ENCODE measurements around the gene IKZF4. TPM values are rescaled to one million over a fixed set of nuclear protein-coding genes. Genes with fewer than 3 reads are reported as not detected.
"Not testable (repeated sequence)": the region's sequence is repeated elsewhere in the genome, so short reads cannot be mapped to it uniquely, and the experiment has no call there.

Gene IKZF4
- polyA plus RNA-seq, 1 experiment = 3.9 TPM

- Histone ChIP-seq H3K4me3 (ENCODE audit: low read depth, low read length) (peak within 1 kb of the TSS; percentile 94), H3K27me3 (ENCODE audit: control insufficient read depth, insufficient read depth, low read length) (no peaks in the 10 kb centered on the region), H3K27ac (ENCODE audit: low read depth, low read length) (peak within 1 kb of the TSS; percentile 87), H3K9me3 (ENCODE audit: control insufficient read depth, insufficient read depth, low read length) (peaks cover 4% of the 10 kb centered on the region; the same call in 1 of the 2 replicates)
- TF ChIP-seq, protein P1, sequence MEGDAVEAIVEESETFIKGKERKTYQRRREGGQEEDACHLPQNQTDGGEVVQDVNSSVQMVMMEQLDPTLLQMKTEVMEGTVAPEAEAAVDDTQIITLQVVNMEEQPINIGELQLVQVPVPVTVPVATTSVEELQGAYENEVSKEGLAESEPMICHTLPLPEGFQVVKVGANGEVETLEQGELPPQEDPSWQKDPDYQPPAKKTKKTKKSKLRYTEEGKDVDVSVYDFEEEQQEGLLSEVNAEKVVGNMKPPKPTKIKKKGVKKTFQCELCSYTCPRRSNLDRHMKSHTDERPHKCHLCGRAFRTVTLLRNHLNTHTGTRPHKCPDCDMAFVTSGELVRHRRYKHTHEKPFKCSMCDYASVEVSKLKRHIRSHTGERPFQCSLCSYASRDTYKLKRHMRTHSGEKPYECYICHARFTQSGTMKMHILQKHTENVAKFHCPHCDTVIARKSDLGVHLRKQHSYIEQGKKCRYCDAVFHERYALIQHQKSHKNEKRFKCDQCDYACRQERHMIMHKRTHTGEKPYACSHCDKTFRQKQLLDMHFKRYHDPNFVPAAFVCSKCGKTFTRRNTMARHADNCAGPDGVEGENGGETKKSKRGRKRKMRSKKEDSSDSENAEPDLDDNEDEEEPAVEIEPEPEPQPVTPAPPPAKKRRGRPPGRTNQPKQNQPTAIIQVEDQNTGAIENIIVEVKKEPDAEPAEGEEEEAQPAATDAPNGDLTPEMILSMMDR (IDR thresholded peaks at IDR 0.05; ENCODE audit: low read depth, low read length) = peak; percentile 29; the same call in 1 of the 2 replicates
- CTCF ChIA-PET = interaction anchor here (0.7 to 2.9 kb wide), 14 partner anchors 12 to 235 kb away, joined by 3 to 22 read pairs (median 4); partner anchors contain the start of gene SUOX
- DNase-seq (ENCODE audit: low read depth, low spot score) = peak; percentile 100
- POLR2A ChIA-PET = interaction anchor here (0.6 to 2.0 kb wide), 17 partner anchors 13 to 1603 kb away, joined by 3 to 14 read pairs (median 5); partner anchors contain the start of genes CD63, DGKA, DNAJC14 and GDF11
These were observed 47.1 kb upstream of the IKZF4 start, which contains the start of gene RAB5B for GRCh38 chr12:55973599-55974307. RAB5B (plus strand) TSS chr12:55974078; CDS start chr12:55986961, 12,883 bp downstream.

DNA sequence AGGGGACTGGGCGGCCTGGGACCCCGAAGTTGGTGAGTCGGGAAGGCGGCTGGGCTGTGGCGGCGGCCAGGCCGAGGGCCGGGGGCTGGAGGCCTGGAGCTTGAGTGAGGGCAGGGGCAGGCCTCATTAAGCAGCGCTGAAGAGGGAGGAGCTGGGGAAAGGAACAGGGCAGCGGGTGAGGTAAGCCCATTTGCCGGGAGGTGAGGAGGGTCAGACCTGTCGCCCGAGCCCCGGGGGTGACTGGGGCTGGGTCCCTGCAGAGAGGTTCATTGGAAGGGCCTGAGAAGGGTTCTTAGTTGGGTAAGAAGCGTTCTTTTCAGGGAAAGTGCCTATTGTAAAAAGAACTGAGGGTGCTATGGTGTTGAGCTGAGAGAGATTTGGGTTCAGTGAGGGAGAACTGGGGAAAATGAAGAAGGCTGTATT, 46.5 kb upstream of the IKZF4 start:
- ChIA-PET CTCF (interaction anchor here (0.7 to 2.9 kb wide), 15 partner anchors 10 to 236 kb away, joined by 3 to 22 read pairs (median 3); partner anchors contain the start of gene SUOX), POLR2A (interaction anchor here (0.6 to 2.0 kb wide), 16 partner anchors 13 to 1604 kb away, joined by 3 to 14 read pairs (median 5); partner anchors contain the start of genes CD63, DGKA, DNAJC14 and GDF11)
- TF ChIP-seq, protein P1 (IDR thresholded peaks at IDR 0.05; ENCODE audit: low read depth, low read length) = no peak
- Histone ChIP-seq H3K27me3 (ENCODE audit: control insufficient read depth, insufficient read depth, low read length) (no peaks in the 10 kb centered on the region), H3K4me3 (ENCODE audit: low read depth, low read length) (peak overlapping the region; percentile 94), H3K27ac (ENCODE audit: low read depth, low read length) (peak overlapping the region; percentile 75), H3K9me3 (ENCODE audit: control insufficient read depth, insufficient read depth, low read length) (peaks cover 4% of the 10 kb centered on the region; the same call in 1 of the 2 replicates)
- no peak for DNase-seq (ENCODE audit: low read depth, low spot score)

GRCh38 chr12:55978393-55978792, 42.5 kb upstream of the IKZF4 start:
- Histone ChIP-seq H3K27ac (ENCODE audit: low read depth, low read length) (no peak overlapping the region), H3K27me3 (ENCODE audit: control insufficient read depth, insufficient read depth, low read length) (no peaks in the 10 kb centered on the region), H3K9me3 (ENCODE audit: control insufficient read depth, insufficient read depth, low read length) (peaks cover 4% of the 10 kb centered on the region; the same call in 1 of the 2 replicates), H3K4me3 (ENCODE audit: low read depth, low read length) (no peak overlapping the region)
- TF ChIP-seq, protein P1 (IDR thresholded peaks at IDR 0.05; ENCODE audit: low read depth, low read length) = no peak
- ChIA-PET POLR2A (no interaction called here), CTCF (interaction anchor here (1.0 to 3.5 kb wide), 3 partner anchors 18 to 51 kb away, joined by 4 to 29 read pairs (median 4); partner anchors contain the start of gene SUOX)
- DNase-seq (ENCODE audit: low read depth, low spot score) = no peak

DNA sequence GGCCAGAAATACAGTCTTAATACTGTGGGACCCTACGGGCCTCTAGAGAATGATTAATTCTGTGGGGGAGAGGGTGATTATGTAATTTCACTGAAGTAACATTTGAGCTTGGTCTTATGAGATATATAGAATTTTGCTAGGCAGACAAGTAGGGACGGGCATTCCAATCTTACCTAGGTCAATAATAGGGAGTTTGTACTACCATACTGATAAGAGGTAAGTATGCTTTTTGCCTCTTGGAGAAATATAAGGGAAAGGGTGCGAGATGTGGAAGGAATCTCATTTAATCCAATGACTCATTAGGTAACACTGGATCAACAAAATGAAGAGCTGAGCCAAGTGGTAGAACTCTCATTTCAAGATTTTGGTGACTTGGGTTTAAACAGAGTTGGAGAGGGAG, 41.8 kb upstream of the IKZF4 start:
- TF ChIP-seq, protein P1 (IDR thresholded peaks at IDR 0.05; ENCODE audit: low read depth, low read length) = no peak
- POLR2A ChIA-PET = no interaction called here
- no peak for DNase-seq (ENCODE audit: low read depth, low spot score)
- Histone ChIP-seq H3K27ac (ENCODE audit: low read depth, low read length) (no peak overlapping the region), H3K27me3 (ENCODE audit: control insufficient read depth, insufficient read depth, low read length) (no peaks in the 10 kb centered on the region), H3K4me3 (ENCODE audit: low read depth, low read length) (no peak overlapping the region), H3K9me3 (ENCODE audit: control insufficient read depth, insufficient read depth, low read length) (peaks cover 2% of the 10 kb centered on the region; the same call in 1 of the 2 replicates)
- CTCF ChIA-PET = interaction anchor here (3.5 kb wide), 1 partner anchor 17 kb away, joined by 29 read pairs; no protein-coding TSS in a partner anchor

GRCh38 chr12:55981882-55982281, 39.0 kb upstream of the IKZF4 start:
- not testable (repeated sequence) for H3K9me3 ChIP-seq (ENCODE audit: control insufficient read depth, insufficient read depth, low read length); H3K27me3 ChIP-seq (ENCODE audit: control insufficient read depth, insufficient read depth, low read length); DNase-seq (ENCODE audit: low read depth, low spot score); H3K27ac ChIP-seq (ENCODE audit: low read depth, low read length); H3K4me3 ChIP-seq (ENCODE audit: low read depth, low read length)
- ChIA-PET POLR2A (interaction anchor here (0.5 to 0.7 kb wide), 2 partner anchors 25 to 62 kb away, joined by 4 to 5 read pairs; no protein-coding TSS in a partner anchor), CTCF (interaction anchor here (0.6 to 7.0 kb wide), 4 partner anchors 14 to 244 kb away, joined by 3 to 96 read pairs (median 8); partner anchors contain the start of gene SUOX)
